ENCODE results near the gene LRRIQ3. TPM values are rescaled to one million over a fixed set of nuclear protein-coding genes. Genes with fewer than 3 reads are reported as not detected.

Gene LRRIQ3
- total and polyA plus RNA-seq, 2 donors (not counting 3 experiments of a cell fraction or from before 2014, with no cell fraction given), result 0.21 to 1.1 TPM

GRCh38 chr1:73978964-73979363, 219.0 kb downstream of the LRRIQ3 start:
- Histone ChIP-seq H3K27ac (ENCODE audit: insufficient read depth, low read depth, low read length) (no peak overlapping the region), H3K9me3 (replicated peaks; ENCODE audit: control insufficient read depth, insufficient read depth, low read length) (no peaks in the 10 kb centered on the region), H3K9ac (replicated peaks; ENCODE audit: extremely low read depth, insufficient read depth, low read length) (no peak overlapping the region), H3K36me3 (ENCODE audit: control insufficient read depth in 2 of 2, extremely low read depth in 1 of 2, insufficient read depth in 2 of 2, low read length in 2 of 2) (no peaks in the 10 kb centered on the region), H3K27me3 (ENCODE audit: control insufficient read depth in 2 of 2, insufficient read depth in 2 of 2, low read length in 2 of 2) (no peaks in the 10 kb centered on the region), H3K4me2 (ENCODE audit: insufficient read depth, low read length) (no peak overlapping the region), H3K9me1 (replicated peaks; ENCODE audit: control insufficient read depth, extremely low read depth, insufficient read depth, low read length) (no peaks in the 10 kb centered on the region), H4K20me1 (replicated peaks; ENCODE audit: control insufficient read depth, extremely low read depth, insufficient read depth, low read length) (no peaks in the 10 kb centered on the region), H3K4me1 (ENCODE audit: control insufficient read depth, extremely low read depth, insufficient read depth, low read length) (no peaks in the 10 kb centered on the region), H2AFZ (ENCODE audit: low read depth, low read length) (no peak overlapping the region), H3K4me3 (replicated peaks in 1 of 3; ENCODE audit: insufficient read depth in 1 of 3, low read depth in 1 of 3, low read length in 3 of 3) (no peak overlapping the region), H3K79me2 (ENCODE audit: control insufficient read depth, insufficient read depth, low read length) (no peaks in the 10 kb centered on the region)
- no peak for DNase-seq (ENCODE audit: low read depth, low spot score)
- TF ChIP-seq POLR2A (IDR thresholded peaks at IDR 0.05; ENCODE audit: low read depth, low read length) (no peak), JUN (IDR thresholded peaks at IDR 0.05; ENCODE audit: borderline replicate concordance, insufficient read depth, insufficient read length, low read depth) (no peak), MAX (IDR thresholded peaks at IDR 0.05; ENCODE audit: insufficient read depth, insufficient read length) (no peak), GATA2 (IDR thresholded peaks at IDR 0.05; ENCODE audit: insufficient read depth, insufficient read length, low read depth, low read length) (no peak), FOS (IDR thresholded peaks at IDR 0.05; ENCODE audit: borderline replicate concordance, insufficient read depth, low read length) (no peak), MYC (IDR thresholded peaks at IDR 0.05; ENCODE audit: low read depth, low read length) (no peak), EZH2 (IDR thresholded peaks at IDR 0.05; ENCODE audit: borderline replicate concordance, low read depth, low read length, severe bottlenecking) (no peak), CTCF (IDR thresholded peaks at IDR 0.05; ENCODE audit: extremely low read depth in 1 of 2, insufficient read depth in 1 of 2, low read depth in 1 of 2, low read length in 2 of 2) (no peak), POLR2AphosphoS5 (IDR thresholded peaks at IDR 0.05; ENCODE audit: insufficient read depth, low read depth, low read length) (no peak)
- ChIA-PET POLR2A (no interaction called here), CTCF (no interaction called here)
- dilution Hi-C loops (cut with MboI; ENCODE audit: extremely low pct_ligation_motif_present, low sequenced_read_pairs), result no loop called here
- BruUV-seq (replicated peaks), result no TSS peak
- intact Hi-C loops (cut with micrococcal nuclease), result no loop called here
- FAIRE-seq, result no peak

Other genes with a start within 250 kb of the LRRIQ3 start
- gene FPGT, start 66 bp upstream of the LRRIQ3 start, total RNA-seq, result 10.9 and 11.1 TPM in 2 replicates
- gene FPGT, start 66 bp upstream of the LRRIQ3 start, polyA plus RNA-seq, result 2.7 and 4.3 TPM in 2 replicates
- gene TNNI3K, start 37.2 kb upstream of the LRRIQ3 start, total RNA-seq, result not detected in 2 replicates
- gene TNNI3K, start 37.2 kb upstream of the LRRIQ3 start, polyA plus RNA-seq, result 0.69 and 0.86 TPM in 2 replicates